ENCODE results near the gene PBXIP1.

- no peak for TF ChIP-seq CTCF (IDR thresholded peaks at IDR 0.05)
- TF ChIP-seq EP300 (IDR thresholded peaks at IDR 0.05), result no peak
These were observed 16.3 kb upstream of the PBXIP1 start for GRCh38 chr1:154972213-154972516.
